Measurements from ENCODE around the gene LGALS1. TPM values are rescaled to one million over a fixed set of nuclear protein-coding genes. Genes with fewer than 3 reads are reported as not detected.

Gene LGALS1
- total RNA-seq, 2 experiments from 2014 or later: 816 to 833 TPM

DNA sequence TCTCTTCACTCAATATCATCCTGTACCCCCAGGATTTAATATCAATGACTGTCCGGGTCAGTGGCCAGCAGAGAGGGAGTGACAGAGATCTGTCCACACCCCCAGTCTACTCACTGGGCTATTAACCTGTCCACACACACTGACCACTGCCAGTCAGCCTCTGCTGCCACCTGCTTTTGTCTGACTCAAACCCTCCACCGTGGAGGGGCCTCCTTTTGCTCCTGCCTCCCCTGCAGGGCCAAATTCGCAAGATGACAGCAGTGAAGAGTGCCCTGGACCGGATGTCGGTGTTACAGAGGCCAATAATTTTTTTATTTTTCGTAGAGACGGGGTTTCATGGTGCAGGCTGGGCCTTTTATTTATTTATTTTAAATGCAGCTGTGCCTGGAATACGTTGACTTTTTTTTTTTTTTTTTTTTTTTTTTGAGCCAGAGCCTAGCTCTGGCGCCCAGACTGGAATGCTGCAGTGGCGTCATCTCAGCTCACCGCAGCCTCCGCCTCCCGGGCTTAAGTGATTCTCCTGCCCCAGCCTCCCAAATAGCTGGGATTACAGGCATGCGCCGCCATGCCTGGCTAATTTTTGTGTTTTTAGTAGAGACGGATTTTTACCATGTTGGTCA, 11.8 kb upstream of the LGALS1 start:
- Mint-ChIP-seq H3K4me1 (ENCODE audit: low read depth) (peaks cover 25% of the 10 kb centered on the region), H3K4me3 (no peak overlapping the region), H3K27ac (no peak overlapping the region), H3K36me3 (peaks cover 14% of the 10 kb centered on the region), H3K27me3 (no peaks in the 10 kb centered on the region), H3K9me3 (no peaks in the 10 kb centered on the region)
- DNase-seq: no peak
- intact Hi-C loops (cut with micrococcal nuclease): no loop called here
- CTCF ChIA-PET: interaction anchor here (0.8 to 14.0 kb wide), 3 partner anchors 13 to 27 kb away, joined by 3 to 184 read pairs (median 3); no protein-coding TSS in a partner anchor
- POLR2A ChIA-PET: interaction anchor here (0.6 to 1.3 kb wide), 3 partner anchors 13 to 726 kb away, joined by 3 read pairs; no protein-coding TSS in a partner anchor

DNA sequence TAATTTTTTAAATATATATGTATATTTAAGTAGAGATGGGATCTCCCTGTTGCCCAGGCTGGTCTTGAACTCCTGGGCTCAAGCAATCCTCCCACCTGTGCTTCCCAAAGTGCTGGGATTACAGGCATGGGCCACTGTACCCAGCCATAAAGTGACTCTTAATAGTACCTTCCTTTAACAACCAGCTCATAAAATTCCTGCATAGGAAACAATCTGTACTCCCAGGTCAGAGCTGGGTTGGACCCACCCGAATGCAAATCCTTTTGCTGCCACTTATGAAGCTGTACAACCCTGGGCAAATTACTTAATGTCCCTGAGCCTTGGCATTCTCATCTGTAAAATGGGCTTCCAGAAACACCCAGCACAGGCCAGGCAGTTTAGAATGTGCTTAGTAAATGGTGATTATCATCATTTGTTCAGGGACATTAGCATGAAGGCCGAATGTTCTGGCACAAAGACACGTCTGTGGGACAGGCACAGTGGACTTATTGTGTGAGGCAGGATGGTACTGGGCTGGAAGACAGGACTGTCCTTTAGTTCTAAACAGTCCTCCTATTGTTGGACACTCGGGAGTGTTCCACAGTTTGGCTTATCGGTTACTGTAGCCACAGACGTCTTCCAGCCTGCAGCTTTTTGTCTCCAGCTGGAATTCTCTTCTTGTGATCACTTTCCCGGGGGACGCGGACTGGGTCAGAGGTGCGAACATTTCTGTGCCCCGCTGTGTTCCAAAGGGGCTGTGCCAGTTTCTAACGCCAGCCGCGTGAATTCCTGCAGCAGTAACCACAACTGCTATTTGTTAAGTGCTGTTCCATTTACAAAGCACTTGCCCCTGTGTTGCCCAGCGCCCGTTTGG, 11.0 kb upstream of the LGALS1 start:
- ChIA-PET CTCF (interaction anchor here (1.0 to 1.4 kb wide), 2 partner anchors 17 to 28 kb away, joined by 3 read pairs; no protein-coding TSS in a partner anchor), POLR2A (interaction anchor here (0.6 to 1.3 kb wide), 3 partner anchors 12 to 725 kb away, joined by 3 read pairs; no protein-coding TSS in a partner anchor)
- peaks cover 24% of the 10 kb centered on the region for H3K4me1 Mint-ChIP-seq (ENCODE audit: low read depth)
- no peaks in the 10 kb centered on the region for H3K9me3 Mint-ChIP-seq
- intact Hi-C loops (cut with micrococcal nuclease): no loop called here
- DNase-seq: no peak
- H3K36me3 Mint-ChIP-seq: peaks cover 14% of the 10 kb centered on the region
- H3K27ac Mint-ChIP-seq: no peak overlapping the region
- no peak overlapping the region for H3K4me3 Mint-ChIP-seq
- H3K27me3 Mint-ChIP-seq: no peaks in the 10 kb centered on the region

DNA sequence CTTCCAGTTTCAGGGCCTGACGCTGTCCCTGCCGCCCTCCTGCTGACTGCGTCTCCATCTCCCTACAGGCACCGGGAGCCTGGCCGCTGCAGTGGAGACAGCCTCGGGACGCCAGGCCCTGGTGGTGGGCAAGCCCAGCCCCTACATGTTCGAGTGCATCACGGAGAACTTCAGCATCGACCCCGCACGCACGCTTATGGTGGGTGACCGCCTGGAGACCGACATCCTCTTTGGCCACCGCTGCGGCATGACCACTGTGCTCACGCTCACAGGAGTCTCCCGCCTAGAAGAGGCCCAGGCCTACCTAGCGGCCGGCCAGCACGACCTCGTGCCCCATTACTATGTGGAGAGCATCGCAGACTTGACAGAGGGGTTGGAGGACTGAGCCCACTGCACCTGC, 9.9 kb upstream of the LGALS1 start:
- H3K4me3 Mint-ChIP-seq: no peak overlapping the region
- intact Hi-C loops (cut with micrococcal nuclease): no loop called here
- H3K36me3 Mint-ChIP-seq: peaks cover 14% of the 10 kb centered on the region
- ChIA-PET CTCF (no interaction called here), POLR2A (no interaction called here)
- H3K9me3 Mint-ChIP-seq: no peaks in the 10 kb centered on the region
- no peaks in the 10 kb centered on the region for H3K27me3 Mint-ChIP-seq
- no peak for DNase-seq
- no peak overlapping the region for H3K27ac Mint-ChIP-seq
- peaks cover 16% of the 10 kb centered on the region for H3K4me1 Mint-ChIP-seq (ENCODE audit: low read depth)

DNA sequence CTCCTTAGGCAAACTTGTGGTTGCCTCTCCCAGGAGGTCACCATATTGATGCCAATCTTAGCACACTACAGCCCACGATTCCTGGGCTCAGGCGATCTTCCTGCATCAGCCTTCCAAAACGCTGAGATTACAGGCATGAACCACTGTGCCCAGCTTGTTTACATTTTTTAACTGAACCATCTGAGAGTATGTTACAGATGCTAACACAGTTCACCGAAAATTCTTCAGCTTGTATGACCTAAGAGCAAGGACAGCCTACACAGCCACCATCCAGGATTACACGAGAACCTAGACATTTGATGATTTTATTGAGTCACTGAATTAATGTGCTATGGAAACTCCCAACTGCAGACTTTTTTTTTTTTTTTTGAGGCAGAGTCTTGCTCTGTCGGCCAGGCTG, 5.8 kb upstream of the LGALS1 start:
- Mint-ChIP-seq H3K4me3 (no peak overlapping the region), H3K27me3 (no peaks in the 10 kb centered on the region), H3K36me3 (peaks cover 8% of the 10 kb centered on the region), H3K4me1 (ENCODE audit: low read depth) (peaks cover 30% of the 10 kb centered on the region), H3K9me3 (no peaks in the 10 kb centered on the region), H3K27ac (peak overlapping the region; percentile 4)
- intact Hi-C loops (cut with micrococcal nuclease): no loop called here
- CTCF ChIA-PET: interaction anchor here (0.6 to 24.9 kb wide), 3 partner anchors 12 to 102 kb away, joined by 3 to 574 read pairs (median 5); partner anchors contain the start of gene SH3BP1
- no peak for DNase-seq
- POLR2A ChIA-PET: interaction anchor here (0.9 to 1.5 kb wide), 2 partner anchors 26 to 42 kb away, joined by 5 to 9 read pairs; no protein-coding TSS in a partner anchor

DNA sequence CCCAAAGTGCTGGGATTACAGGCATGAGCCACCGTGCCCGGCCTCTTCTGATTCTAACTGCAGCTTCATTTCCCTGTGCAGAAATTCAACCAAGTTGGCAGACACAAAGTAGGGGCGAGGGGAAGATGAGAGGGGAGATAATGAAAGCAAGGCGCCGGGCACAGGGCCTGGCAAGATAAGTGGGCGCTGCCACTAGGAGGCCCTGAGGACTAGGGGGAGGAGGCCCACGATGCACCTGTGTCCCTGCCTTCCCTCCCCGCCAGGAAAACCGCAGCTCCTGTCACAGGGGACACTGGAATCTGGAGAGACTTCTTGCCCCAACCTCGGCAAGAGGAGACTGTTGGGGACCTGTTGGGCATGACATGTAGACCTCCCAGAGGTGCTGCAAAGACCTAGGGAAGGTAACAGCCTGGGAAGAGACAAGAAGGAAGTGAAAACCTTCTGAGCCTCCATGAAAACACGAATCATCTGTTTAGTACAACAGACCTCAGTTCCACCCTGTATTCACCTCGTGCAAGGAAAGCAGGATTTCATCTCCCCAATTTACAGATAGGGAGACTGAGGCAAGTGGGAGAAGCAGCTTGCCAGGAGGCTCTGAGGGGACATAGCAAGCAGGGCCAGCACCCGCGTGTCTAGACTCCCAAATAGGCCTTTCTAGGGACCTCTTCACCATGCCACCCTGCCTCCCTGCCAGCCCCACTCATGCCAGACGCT, 3.1 kb upstream of the LGALS1 start:
- no peaks in the 10 kb centered on the region for H3K9me3 Mint-ChIP-seq
- H3K4me3 Mint-ChIP-seq: no peak overlapping the region
- CTCF ChIA-PET: interaction anchor here (0.6 to 24.9 kb wide), 6 partner anchors 9 to 147 kb away, joined by 3 to 574 read pairs (median 4); partner anchors contain the start of gene SH3BP1
- H3K4me1 Mint-ChIP-seq (ENCODE audit: low read depth): peaks cover 44% of the 10 kb centered on the region
- intact Hi-C loops (cut with micrococcal nuclease): loop anchor here (10.0 kb wide), 1 partner anchor 172 kb away; the partner anchor contains the start of genes ANKRD54 and EIF3L
- POLR2A ChIA-PET: interaction anchor here (0.6 kb wide), 1 partner anchor 24 kb away, joined by 3 read pairs; no protein-coding TSS in a partner anchor
- H3K27ac Mint-ChIP-seq: peak overlapping the region; percentile 21
- no peaks in the 10 kb centered on the region for H3K27me3 Mint-ChIP-seq
- DNase-seq: peak; percentile 22
- peaks cover 3% of the 10 kb centered on the region for H3K36me3 Mint-ChIP-seq

DNA sequence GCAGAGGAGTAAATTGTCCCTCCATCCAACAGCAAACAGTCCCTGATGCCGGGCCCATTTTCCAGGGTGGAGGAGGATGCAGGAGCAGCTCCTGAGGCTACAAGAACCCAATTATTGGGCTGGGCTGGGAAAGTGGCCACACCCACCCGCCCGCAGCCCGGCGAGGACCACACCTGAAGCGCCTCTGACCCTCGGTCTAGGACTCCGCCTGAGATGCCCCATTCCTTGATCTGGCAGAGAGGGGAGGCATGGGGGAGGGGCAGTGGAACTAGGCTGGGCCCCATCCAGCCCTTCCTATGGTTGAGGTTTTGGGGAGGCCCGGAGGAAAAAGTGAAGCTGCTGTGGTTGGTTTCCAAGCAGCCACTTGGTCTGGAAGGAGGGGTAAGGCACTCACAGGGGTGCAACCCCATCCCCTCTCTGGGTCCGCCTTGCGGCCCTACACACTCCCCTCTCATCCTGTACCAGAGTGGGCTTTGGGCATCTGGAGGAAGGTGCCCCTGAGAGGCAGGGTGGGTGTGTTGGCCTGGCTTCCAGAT, 2.4 kb upstream of the LGALS1 start:
- Mint-ChIP-seq H3K9me3 (no peaks in the 10 kb centered on the region), H3K27ac (no peak overlapping the region), H3K27me3 (no peaks in the 10 kb centered on the region), H3K36me3 (peaks cover 7% of the 10 kb centered on the region), H3K4me3 (no peak overlapping the region), H3K4me1 (ENCODE audit: low read depth) (peaks cover 47% of the 10 kb centered on the region)
- intact Hi-C loops (cut with micrococcal nuclease): loop anchor here (10.0 kb wide), 1 partner anchor 172 kb away; the partner anchor contains the start of genes ANKRD54 and EIF3L
- ChIA-PET CTCF (interaction anchor here (0.8 to 24.9 kb wide), 4 partner anchors 8 to 66 kb away, joined by 3 to 574 read pairs (median 4); partner anchors contain the start of gene SH3BP1), POLR2A (no interaction called here)
- peak; percentile 27 for DNase-seq

DNA sequence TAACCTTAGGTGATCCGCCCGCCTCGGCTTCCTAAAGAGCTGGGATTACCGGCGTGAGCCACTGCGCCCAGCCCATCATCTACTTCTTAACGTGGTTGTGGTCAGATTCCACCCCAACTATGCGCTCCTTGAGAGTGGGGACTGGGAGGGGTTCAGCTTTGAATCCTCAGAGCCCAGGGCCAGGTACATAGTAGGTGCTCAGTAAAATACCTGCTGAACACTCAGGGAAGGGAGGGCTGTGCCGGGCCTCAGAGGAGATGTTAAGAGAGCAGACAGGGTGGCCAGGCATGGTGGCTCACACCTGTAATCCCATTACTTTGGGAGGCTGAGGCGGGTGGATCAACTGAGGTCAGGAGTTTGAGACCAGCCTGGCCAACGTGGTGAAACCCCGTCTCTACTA, 1.2 kb upstream of the LGALS1 start:
- Mint-ChIP-seq H3K4me1 (ENCODE audit: low read depth) (peaks cover 49% of the 10 kb centered on the region), H3K27ac (no peak overlapping the region), H3K36me3 (peaks cover 8% of the 10 kb centered on the region), H3K4me3 (peak overlapping the region; percentile 39), H3K9me3 (no peaks in the 10 kb centered on the region), H3K27me3 (no peaks in the 10 kb centered on the region)
- intact Hi-C loops (cut with micrococcal nuclease): loop anchor here (10.0 kb wide), 1 partner anchor 171 kb away; the partner anchor contains the start of genes ANKRD54 and EIF3L
- POLR2A ChIA-PET: interaction anchor here (0.5 to 2.5 kb wide), 5 partner anchors 11 to 170 kb away, joined by 3 to 9 read pairs (median 4); partner anchors contain the start of gene ANKRD54
- no peak for DNase-seq
- CTCF ChIA-PET: interaction anchor here (1.4 to 24.9 kb wide), 5 partner anchors 11 to 67 kb away, joined by 3 to 574 read pairs (median 5); partner anchors contain the start of genes PDXP and SH3BP1

DNA sequence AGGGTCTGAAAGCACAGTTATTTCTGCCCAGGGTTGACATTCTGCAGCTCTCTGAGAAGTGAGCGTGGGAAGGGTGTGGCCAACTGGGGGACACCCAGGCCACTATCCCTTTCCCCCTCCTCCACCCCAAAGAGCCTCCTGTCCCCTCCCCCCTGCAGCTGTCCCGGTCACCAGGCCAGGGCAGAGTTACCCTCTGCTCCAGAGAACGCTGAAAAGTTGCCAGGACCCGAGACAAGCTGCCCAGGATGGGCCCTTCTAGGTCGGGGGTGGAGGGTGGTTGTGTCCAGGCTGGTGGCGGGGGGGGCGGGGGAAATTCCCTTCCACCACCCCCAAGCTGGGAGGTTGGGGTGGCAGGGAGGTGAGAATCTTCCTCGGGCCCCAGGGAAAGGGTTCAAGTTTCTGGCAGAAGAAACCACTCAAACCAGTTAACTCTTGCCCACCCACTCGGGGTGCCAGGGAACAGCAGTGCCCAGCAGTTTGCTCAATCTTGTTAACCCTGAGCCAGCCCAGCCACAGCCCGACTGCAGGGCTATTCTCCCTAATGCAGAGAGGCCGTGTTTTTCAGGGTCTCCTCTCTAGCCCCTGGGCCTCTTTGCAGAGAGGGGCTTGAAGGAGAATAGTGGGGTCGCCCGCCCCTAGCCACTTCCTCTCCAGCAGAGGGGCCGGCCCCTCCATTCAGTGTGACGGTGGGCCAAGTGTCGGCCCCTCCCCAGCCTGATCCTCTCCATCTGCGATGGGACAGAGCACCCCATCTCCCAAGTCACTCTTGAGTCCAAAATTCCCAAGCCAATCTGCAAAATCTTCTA, 697 bp downstream of the LGALS1 start:
- ChIA-PET CTCF (interaction anchor here (1.1 to 24.9 kb wide), 6 partner anchors 10 to 69 kb away, joined by 6 to 574 read pairs (median 14); partner anchors contain the start of genes GGA1, NOL12, PDXP and SH3BP1), POLR2A (interaction anchor here (0.8 to 3.4 kb wide), 14 partner anchors 10 to 71 kb away, joined by 3 to 15 read pairs (median 5); partner anchors contain the start of genes GGA1, NOL12 and PDXP)
- intact Hi-C loops (cut with micrococcal nuclease): loop anchor here (1.0 to 10.0 kb wide), 3 partner anchors 33 to 169 kb away; partner anchors contain the start of genes ANKRD54 and EIF3L
- Mint-ChIP-seq H3K4me1 (ENCODE audit: low read depth) (peaks cover 47% of the 10 kb centered on the region), H3K9me3 (no peaks in the 10 kb centered on the region), H3K36me3 (peaks cover 14% of the 10 kb centered on the region), H3K27ac (peak overlapping the region; percentile 93), H3K4me3 (peak overlapping the region; percentile 87), H3K27me3 (no peaks in the 10 kb centered on the region)
- peak; percentile 51 for DNase-seq

DNA sequence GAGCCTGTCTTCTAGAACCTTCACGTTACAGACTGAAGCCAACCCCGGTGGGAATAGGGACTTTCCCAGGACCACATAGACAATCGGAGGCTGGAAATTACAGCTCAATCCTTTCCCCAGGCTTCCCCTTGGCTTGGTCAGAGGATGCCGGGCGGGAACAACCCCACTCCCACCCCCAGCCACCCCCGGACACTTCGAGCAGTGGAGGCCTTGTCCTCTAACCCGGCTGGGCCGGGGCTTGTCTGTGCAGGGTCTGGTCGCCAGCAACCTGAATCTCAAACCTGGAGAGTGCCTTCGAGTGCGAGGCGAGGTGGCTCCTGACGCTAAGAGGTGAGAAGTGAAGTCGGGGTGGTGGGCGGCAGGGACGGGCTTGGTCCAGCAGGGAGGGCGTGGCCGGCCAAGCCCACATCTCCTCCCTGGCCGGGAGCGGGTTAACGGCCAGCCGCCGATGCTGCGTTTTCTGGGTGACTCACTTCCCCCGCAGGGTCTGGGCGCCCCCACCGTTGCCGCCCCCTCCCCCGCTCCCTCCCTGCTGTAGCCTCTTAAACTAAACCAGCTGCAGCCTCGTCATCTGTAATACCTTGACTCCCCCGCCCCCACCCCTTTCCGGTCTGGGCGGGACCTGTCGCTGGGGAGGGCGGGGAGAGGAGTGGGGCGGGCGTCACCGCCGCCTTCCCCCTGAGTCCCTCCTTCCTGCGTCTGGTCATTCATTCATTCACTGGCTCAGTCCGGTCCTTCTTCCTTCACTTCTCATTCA, 1.5 kb downstream of the LGALS1 start:
- ChIA-PET CTCF (interaction anchor here (1.0 to 24.9 kb wide), 6 partner anchors 9 to 84 kb away, joined by 3 to 574 read pairs (median 13); partner anchors contain the start of genes NOL12, PDXP and SH3BP1), POLR2A (interaction anchor here (0.8 to 3.4 kb wide), 9 partner anchors 9 to 72 kb away, joined by 3 to 15 read pairs (median 5); partner anchors contain the start of genes GGA1, NOL12 and PDXP)
- peaks cover 52% of the 10 kb centered on the region for H3K4me1 Mint-ChIP-seq (ENCODE audit: low read depth)
- no peaks in the 10 kb centered on the region for H3K27me3 Mint-ChIP-seq
- intact Hi-C loops (cut with micrococcal nuclease): loop anchor here (1.0 to 10.0 kb wide), 5 partner anchors 19 to 168 kb away; partner anchors contain the start of genes ANKRD54, EIF3L, GGA1 and PDXP
- peak overlapping the region; percentile 87 for H3K4me3 Mint-ChIP-seq
- peaks cover 14% of the 10 kb centered on the region for H3K36me3 Mint-ChIP-seq
- peak overlapping the region; percentile 93 for H3K27ac Mint-ChIP-seq
- DNase-seq: peak; percentile 97
- H3K9me3 Mint-ChIP-seq: no peaks in the 10 kb centered on the region
